Esophagus squamous epithelium (tissue), 5 donors: ENCODE data around the gene CLEC18C. TPM values are rescaled to one million over a fixed set of nuclear protein-coding genes. Genes with fewer than 3 reads are reported as not detected.
"Not testable (repeated sequence)": the region's sequence is repeated elsewhere in the genome, so short reads cannot be mapped to it uniquely, and the experiment has no call there.

ENCODE experiments used
- DNase-seq: peaks from one replicate; lab custom pipeline; 2025; lab: John Stamatoyannopoulos, UW
- H3K27ac ChIP-seq, 4 donors: fragments of 200-600 bp; sonication (generic); one replicate each; pipeline ENCODE4 v1.5.1; 2016 to 2019; ENCODE audit warnings: mild to moderate bottlenecking in 1 of 4
- H3K27me3 ChIP-seq, 4 donors: fragments of 200-600 bp; sonication (generic); 1 replicate in 3 of 4; 2 replicates in 1 of 4; pipeline versions ENCODE4 v1.5.1 to v1.6.0; 2017 to 2021; ENCODE audit warnings: antibody characterized with exemption in 1 of 4
- H3K36me3 ChIP-seq, 3 donors: fragments of 200-600 bp; sonication (generic); one replicate each; pipeline ENCODE4 v1.5.1; 2016 to 2019
- H3K4me1 ChIP-seq, 3 donors: fragments of 200-600 bp; sonication (generic); one replicate each; pipeline ENCODE4 v1.5.1; 2017 to 2019
- H3K4me3 ChIP-seq, 4 donors: fragments of 200-600 bp; sonication (generic); 1 replicate in 3 of 4; 2 replicates in 1 of 4; pipeline ENCODE4 v1.5.1; 2016 to 2019; ENCODE audit warnings: mild to moderate bottlenecking in 2 of 4, moderate library complexity in 1 of 4
- H3K9me3 ChIP-seq, 3 donors: fragments of 200-600 bp; sonication (generic); one replicate each; pipeline ENCODE4 v1.5.1; 2016 to 2019
- WGBS, 2 donors: methylation state at CpG; one replicate each; pipeline ENCODE4 v1.1.5; 2018; 5-methylcytosine and 5-hydroxymethylcytosine counted together
- intact Hi-C: fragments of 100-400 bp; cut with DNase I; formaldehyde crosslinking; loops from one replicate; pipeline ENCODE4 v1.15.0; 2022
- small RNA-seq, 4 donors: library from RNA; depleted of rRNA; stranded (forward); fragments of <200 nt; gene quantifications; one replicate each; pipeline ENCODE3, GENCODE V24; 2016
- total RNA-seq, 4 donors: library from RNA; depleted of rRNA; stranded (reverse); fragments of >200 nt; gene quantifications; one replicate each; pipeline ENCODE4 v1.1.0, GENCODE V29; 2016
- donor health status: DM: yes; HTN: yes; CAD: no.

CLEC18C gene
- total RNA-seq, 4 donors from 2014 or later = 0.11 to 1.3 (median 0.40) TPM; not detected in 1

DNA sequence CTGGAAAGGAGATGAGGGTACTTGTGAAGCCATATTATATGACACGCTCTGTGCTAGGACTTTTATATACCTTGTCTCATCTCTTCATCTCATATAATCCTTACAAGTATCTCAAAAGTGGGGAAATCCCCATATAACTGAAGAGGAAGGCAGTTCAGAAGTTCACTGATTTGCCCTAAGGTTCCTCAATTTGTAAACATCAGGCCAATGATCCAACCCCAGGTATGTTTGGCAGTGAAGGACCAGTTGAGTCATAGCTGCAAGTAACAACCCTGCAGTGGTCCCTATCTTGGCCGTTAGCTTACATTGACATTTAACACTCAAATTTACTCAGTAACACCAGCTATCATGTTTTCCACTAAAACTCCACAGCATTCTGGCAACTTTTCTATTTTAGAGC lies 45.0 kb downstream of the CLEC18C start:
- H3K27me3 ChIP-seq, H3K9me3 ChIP-seq, DNase-seq, H3K4me1 ChIP-seq, intact Hi-C loops, H3K4me3 ChIP-seq, H3K27ac ChIP-seq: not testable (repeated sequence)
- 68 to 73% methylated on average over 2 of the region's 2 CpGs for WGBS, 2 donors
- H3K36me3 ChIP-seq = peaks cover 0 to 77% (median 4%) of the 10 kb centered on the region in 3 donors

- 62 to 71% methylated on average over 2 of the region's 2 CpGs for WGBS, 2 donors
- DNase-seq, intact Hi-C loops, H3K4me3 ChIP-seq, H3K4me1 ChIP-seq, H3K27me3 ChIP-seq, H3K27ac ChIP-seq, H3K9me3 ChIP-seq: not testable (repeated sequence)
- H3K36me3 ChIP-seq = peaks cover 0 to 76% (median 4%) of the 10 kb centered on the region in 3 donors
These were observed 49.0 kb downstream of the CLEC18C start for GRCh38 chr16:70222574-70222973.

- intact Hi-C loops = not testable (repeated sequence)
These were observed 49.6 kb downstream of the CLEC18C start for GRCh38 chr16:70223216-70223615.

GRCh38 chr16:70223971-70224513 lies 50.5 kb downstream of the CLEC18C start:
- intact Hi-C loops, H3K27ac ChIP-seq, DNase-seq, H3K27me3 ChIP-seq, H3K9me3 ChIP-seq, H3K4me3 ChIP-seq, H3K4me1 ChIP-seq: not testable (repeated sequence)
- peaks cover 0 to 80% (median 4%) of the 10 kb centered on the region in 3 donors for H3K36me3 ChIP-seq
- WGBS, 2 donors = 60 to 80% methylated on average over 1 of the region's 3 CpGs

More at GRCh38 chr16:70223216-70223615, 49.6 kb downstream of the CLEC18C start:
- DNase-seq, H3K9me3 ChIP-seq, H3K27ac ChIP-seq, H3K4me1 ChIP-seq, H3K4me3 ChIP-seq, H3K27me3 ChIP-seq: not testable (repeated sequence)
- peaks cover 0 to 78% (median 4%) of the 10 kb centered on the region in 3 donors for H3K36me3 ChIP-seq
- WGBS, 2 donors = 86 to 100% methylated on average over 1 of the region's 2 CpGs

- H3K27me3 ChIP-seq, H3K9me3 ChIP-seq, DNase-seq, H3K4me3 ChIP-seq, H3K27ac ChIP-seq, intact Hi-C loops, H3K4me1 ChIP-seq: not testable (repeated sequence)
- peaks cover 0 to 80% (median 4%) of the 10 kb centered on the region in 3 donors for H3K36me3 ChIP-seq
- WGBS, 2 donors = no CpG with 5 or more reads among the region's 24 CpGs
These were observed 51.1 kb downstream of the CLEC18C start for GRCh38 chr16:70224645-70225044.

DNA sequence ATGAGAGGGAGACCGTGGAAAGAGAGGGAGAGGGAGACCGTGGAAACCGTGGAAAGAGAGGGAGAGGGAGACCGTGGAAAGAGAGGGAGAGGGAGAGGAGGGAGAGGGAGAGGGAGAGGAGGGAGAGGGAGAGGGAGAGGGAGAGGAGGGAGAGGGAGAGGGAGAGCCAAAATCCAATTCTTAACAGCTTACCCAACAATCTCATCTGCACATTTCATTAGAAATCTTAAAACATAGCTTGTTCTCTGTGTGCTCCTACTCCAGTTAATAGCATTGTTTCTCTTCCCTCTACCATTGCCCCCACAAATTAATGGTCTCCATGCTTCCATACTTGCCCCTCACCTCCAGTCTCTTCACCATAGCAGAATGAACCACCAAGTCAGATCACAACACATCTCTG lies 51.8 kb downstream of the CLEC18C start:
- intact Hi-C loops, H3K4me1 ChIP-seq, H3K27ac ChIP-seq, H3K4me3 ChIP-seq, H3K27me3 ChIP-seq, H3K9me3 ChIP-seq, DNase-seq: not testable (repeated sequence)
- peaks cover 0 to 80% (median 4%) of the 10 kb centered on the region in 3 donors for H3K36me3 ChIP-seq
- 89 to 92% methylated on average over 4 of the region's 4 CpGs for WGBS, 2 donors

DNA sequence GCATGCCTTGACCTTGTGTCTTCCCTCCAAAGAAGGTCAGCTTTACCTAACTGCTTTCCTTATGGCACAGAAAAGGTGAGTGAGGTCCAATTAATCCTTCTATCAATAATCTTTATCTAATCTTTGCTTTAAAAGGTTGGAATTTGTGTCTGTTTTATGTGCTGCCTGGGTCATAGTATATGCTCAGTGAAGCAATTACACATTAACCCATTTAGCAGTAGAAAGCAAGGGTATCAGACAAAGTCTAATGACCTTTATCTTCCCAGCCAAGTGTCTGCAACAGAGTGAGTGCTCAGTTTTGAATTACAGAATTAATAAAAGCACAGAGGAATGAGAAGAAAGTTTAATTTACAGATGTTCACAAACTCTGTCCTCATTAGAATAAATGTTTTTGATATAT lies 52.4 kb downstream of the CLEC18C start:
- H3K27me3 ChIP-seq, DNase-seq, H3K9me3 ChIP-seq, H3K27ac ChIP-seq, H3K4me1 ChIP-seq, intact Hi-C loops, H3K4me3 ChIP-seq: not testable (repeated sequence)
- H3K36me3 ChIP-seq = peaks cover 0 to 81% (median 4%) of the 10 kb centered on the region in 3 donors

- peaks cover 0 to 92% (median 0%) of the 10 kb centered on the region in 3 donors for H3K36me3 ChIP-seq
- H3K4me1 ChIP-seq, H3K9me3 ChIP-seq, intact Hi-C loops, H3K27me3 ChIP-seq, H3K27ac ChIP-seq, DNase-seq, H3K4me3 ChIP-seq: not testable (repeated sequence)
- 82 to 89% methylated on average over 3 of the region's 3 CpGs for WGBS, 2 donors
These were observed 58.2 kb downstream of the CLEC18C start for GRCh38 chr16:70231831-70232230.

Small RNAs within 50 kb of the gene (small RNA-seq; reads per million reads assigned to genes)
- gene AC009060.2 = 0 reads per million in 4 donors

Other genes with a start within 250 kb of the CLEC18C start
- gene CLEC18A, start 222.5 kb upstream of the CLEC18C start, total RNA-seq = 1 to 10 TPM in 2 of 4 donors, under 1 TPM in 2; 0.45 to 1.3 (median 0.99) TPM
- gene PDPR, start 59.5 kb upstream of the CLEC18C start, total RNA-seq = 10 to 100 TPM in 3 of 4 donors, 1 to 10 TPM in 1; 5.0 to 24.6 (median 11.7) TPM
- gene EXOSC6, start 78.2 kb downstream of the CLEC18C start, total RNA-seq = 10 to 100 TPM; 11.4 to 26.1 (median 16.3) TPM
- gene AARS1, start 115.7 kb downstream of the CLEC18C start, total RNA-seq = 10 to 100 TPM; 30.3 to 50.6 (median 43.4) TPM
- 10 to 100 TPM; 15.5 to 35.3 (median 24.3) TPM for gene DDX19B, start 125.4 kb downstream of the CLEC18C start, total RNA-seq
- 10 to 100 TPM; 24.6 to 38.9 (median 35.9) TPM for gene DDX19A, start 173.1 kb downstream of the CLEC18C start, total RNA-seq